GM18507 (cell line): Measurements from ENCODE around the gene RLBP1.

Experiments
- DNase-seq: peaks from one replicate; pipeline ENCODE4 v3.0.0; 2011; ENCODE audit warnings: low read depth; ENCODE audit not compliant: insufficient read length; ENCODE audit errors: extremely low spot score
- FAIRE-seq: peaks from 2 replicates; lab custom pipeline; 2011; peaks lifted over from hg19 to GRCh38; lab: Jason Lieb, UNC

Gene RLBP1

GRCh38 chr15:89184886-89185526, 36.4 kb downstream of the RLBP1 start:
- DNase-seq (no peak), FAIRE-seq (no peak)

DNA sequence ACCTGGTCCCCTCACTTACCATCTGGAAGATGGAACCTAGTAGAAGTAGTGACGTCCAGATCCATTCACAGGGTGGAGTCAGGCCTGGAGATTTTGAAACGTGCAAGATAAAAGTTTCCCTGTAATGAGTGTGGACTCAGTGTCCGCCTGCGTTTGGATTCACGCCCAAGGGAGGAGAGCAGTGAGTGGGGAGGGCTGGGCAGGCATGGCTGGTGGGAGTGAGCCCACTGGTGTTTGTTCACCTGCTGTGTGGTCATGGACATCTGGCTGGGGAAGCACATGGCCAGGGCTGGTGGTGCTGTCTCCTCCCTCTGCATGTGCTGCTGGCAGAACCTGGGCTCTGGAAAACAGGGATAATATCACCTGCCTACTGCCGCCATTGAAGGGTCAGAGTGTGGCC, 37.0 kb downstream of the RLBP1 start:
- DNase-seq (no peak), FAIRE-seq (no peak)

DNA sequence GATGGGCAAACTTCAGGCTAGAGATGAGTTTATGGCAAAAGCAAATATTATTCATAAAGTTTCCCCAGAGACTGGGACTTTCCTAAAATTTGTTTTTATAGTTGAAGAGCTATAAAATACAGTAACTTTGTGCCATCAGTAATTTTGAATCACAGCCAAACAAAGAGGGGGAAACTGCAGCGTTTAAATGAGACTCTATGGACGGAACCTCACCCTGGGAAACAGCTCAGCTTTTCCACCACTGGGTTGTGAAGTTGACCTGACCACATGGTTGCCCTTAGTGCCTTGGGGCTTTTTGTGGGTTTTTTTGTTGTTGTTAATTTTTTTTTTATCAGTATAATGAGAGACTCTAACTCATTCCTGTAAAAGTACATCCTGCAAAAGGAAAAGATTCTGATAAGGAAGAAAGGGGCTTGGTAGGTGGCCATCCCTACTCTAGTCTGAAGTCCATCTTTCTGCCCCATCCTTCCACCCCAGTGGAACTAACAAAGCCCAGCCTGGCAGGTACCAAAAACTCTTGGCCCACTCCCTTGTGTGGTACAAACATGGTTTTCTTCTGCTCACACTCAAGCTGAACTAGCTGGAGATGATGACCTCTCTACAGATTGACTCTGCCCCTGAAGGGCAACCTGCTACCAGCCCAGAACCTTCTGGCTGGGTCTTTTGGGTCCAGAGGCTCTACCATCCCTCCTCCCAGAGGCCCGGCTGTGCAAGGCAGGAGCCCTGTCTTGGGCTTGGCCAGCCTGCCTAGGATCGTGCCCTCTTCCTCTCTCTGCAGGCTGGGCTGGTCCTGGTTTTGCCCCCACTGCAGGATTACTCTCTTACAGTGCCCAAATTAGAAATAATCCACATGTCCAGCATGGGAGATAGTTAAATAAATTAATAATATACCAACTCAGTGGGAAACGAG, 41.2 kb downstream of the RLBP1 start:
- no peak for FAIRE-seq
- no peak for DNase-seq

- DNase-seq (no peak), FAIRE-seq (no peak)
Measured at GRCh38 chr15:89178307-89178977, 42.9 kb downstream of the RLBP1 start.

GRCh38 chr15:89177633-89178306, 43.6 kb downstream of the RLBP1 start:
- peak; percentile 40 for DNase-seq

GRCh38 chr15:89177116-89177515, 44.3 kb downstream of the RLBP1 start:
- FAIRE-seq: no peak
- DNase-seq: no peak

More at GRCh38 chr15:89177633-89178306, 43.6 kb downstream of the RLBP1 start:
- FAIRE-seq: peak; percentile 78

DNA sequence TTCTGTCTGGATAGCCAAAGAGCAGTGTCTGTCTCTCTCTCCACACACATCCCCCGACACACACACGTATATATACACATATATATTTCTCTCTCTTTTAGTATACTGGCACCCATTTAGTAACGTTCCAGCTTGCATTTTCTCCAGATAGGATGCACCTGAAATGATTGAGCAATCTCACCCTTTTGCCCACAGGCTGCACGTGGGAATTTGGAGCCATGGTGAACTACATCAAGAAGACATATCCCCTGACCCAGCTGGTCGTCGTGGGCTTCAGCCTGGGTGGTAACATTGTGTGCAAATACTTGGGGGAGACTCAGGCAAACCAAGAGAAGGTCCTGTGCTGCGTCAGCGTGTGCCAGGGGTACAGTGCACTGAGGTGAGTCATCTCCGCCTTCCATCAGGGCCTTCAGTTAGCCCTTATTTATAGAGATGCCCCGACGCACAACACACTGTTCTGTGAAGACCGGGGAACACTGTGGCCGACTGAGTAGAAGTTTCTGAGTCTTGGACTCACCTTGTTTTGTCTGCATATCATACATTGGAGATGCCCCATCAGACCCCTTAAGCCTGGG, 45.7 kb downstream of the RLBP1 start:
- DNase-seq (no peak), FAIRE-seq (no peak)

- FAIRE-seq: no peak
Measured at GRCh38 chr15:89174476-89174875, 46.9 kb downstream of the RLBP1 start.

DNA sequence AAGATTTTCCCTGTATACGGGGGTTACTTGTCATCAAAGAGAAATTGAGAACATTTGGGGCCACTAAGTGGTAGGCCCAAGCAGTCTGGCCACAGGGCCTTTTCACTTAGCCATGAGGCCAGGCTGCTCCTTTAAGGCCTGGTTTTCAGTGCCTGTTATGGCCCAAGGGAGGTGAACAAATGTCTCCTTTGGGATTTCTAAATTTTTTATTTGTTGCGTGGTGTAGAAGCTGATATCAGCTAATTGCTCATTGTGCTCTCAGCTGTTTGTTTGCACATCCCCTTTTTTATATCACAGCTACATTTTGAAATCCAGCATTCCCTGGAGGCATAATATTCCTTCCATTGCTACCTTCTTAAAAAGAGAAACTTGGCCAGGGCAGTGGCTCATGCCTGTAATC, 48.5 kb downstream of the RLBP1 start:
- DNase-seq: no peak
- FAIRE-seq: no peak

More at GRCh38 chr15:89174476-89174875, 46.9 kb downstream of the RLBP1 start:
- no peak for DNase-seq

- no peak for FAIRE-seq
- no peak for DNase-seq
Measured at GRCh38 chr15:89171136-89172072, 50.0 kb downstream of the RLBP1 start.

- DNase-seq (no peak), FAIRE-seq (no peak)
Measured at GRCh38 chr15:89170364-89170763, 51.0 kb downstream of the RLBP1 start.

GRCh38 chr15:89168316-89168833, 53.0 kb downstream of the RLBP1 start:
- DNase-seq (no peak), FAIRE-seq (no peak)

DNA sequence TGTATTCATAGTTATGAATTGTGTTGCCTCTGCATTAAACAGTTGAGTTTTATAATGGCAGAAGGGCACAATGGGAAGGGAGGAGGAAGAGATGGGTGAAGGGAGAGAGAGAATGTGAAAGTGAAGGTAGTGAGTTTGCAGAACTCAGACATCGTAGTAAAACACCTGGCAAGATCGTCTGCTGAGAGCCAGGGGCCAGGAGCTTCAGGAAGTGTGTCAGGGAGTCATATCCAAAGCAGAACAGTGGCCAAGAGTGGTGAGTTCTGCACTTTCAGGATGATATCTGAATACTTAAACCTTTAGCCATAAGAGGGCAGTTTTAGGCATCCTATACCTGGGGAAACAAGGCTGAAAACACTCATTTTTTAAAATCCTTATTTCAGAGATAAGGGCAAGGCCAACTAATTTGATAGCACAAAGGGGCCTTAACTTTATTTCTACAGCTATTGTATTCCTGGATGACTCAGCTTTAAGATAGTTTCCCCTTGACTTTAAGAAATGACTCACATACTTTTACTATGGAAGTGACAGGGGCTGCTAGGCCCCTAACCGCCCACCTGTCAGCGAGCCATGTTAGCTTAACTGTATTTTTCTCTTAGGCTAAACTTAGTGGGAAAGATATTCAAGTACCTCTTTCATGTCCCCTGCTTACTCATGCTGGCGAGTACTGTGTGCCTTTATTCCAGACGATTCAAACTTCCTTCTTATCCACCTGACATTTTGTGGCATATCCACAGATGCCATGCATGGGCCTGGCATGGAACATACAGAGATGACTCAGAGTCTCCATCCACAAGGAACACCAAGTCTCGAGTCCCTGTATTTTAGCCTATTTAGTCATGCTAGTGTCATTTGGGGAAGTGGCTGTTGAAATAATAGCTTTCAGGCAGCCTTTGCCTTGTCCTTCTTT, 53.9 kb downstream of the RLBP1 start:
- DNase-seq (peak; percentile 25), FAIRE-seq (peak; percentile 73)

- FAIRE-seq (no peak), DNase-seq (no peak)
Measured at GRCh38 chr15:89165677-89166076, 55.7 kb downstream of the RLBP1 start.

DNA sequence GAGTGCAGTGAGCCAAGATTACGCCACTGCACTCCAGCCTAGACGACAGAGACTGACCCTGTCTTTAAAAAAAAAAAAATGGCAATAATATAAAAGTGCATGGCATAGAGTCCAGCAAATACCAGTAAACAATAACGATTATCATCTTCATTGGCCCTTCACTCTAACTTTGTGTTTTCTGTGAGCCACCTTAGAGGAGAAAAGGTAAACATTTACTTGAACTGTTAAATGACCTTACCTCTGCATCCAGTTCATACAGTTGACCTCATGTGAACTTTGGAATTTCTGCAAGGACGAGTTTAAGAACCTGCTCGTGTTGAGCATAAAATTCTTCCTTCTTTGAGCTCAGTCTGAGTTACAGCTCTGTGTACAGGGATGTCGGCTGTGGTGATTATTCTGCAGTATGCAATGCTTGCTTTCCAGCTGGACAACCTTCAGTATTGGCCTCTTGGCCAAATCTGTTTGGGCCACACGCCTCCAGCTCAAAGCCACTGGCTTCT, 56.6 kb downstream of the RLBP1 start:
- DNase-seq (no peak), FAIRE-seq (no peak)

- FAIRE-seq (no peak), DNase-seq (no peak)
Measured at GRCh38 chr15:89163271-89164055, 57.9 kb downstream of the RLBP1 start.
